Measurements from ENCODE around the gene RBMS1.
A peak's percentile ranks its signal among the peaks of the same experiment; 100 is the strongest.
"Not testable (repeated sequence)": the region's sequence is repeated elsewhere in the genome, so short reads cannot be mapped to it uniquely, and the experiment has no call there.

The RBMS1 gene

GRCh38 chr2:160425434-160426151, 68.0 kb downstream of the RBMS1 start:
- TF ChIP-seq ZNF274 (IDR thresholded peaks at IDR 0.05; ENCODE audit: low read depth, low read length), result no peak

GRCh38 chr2:160423126-160423525, 70.5 kb downstream of the RBMS1 start:
- H3K4me3 ChIP-seq (ENCODE audit: low read length), result no peak overlapping the region
- no peak for TF ChIP-seq ZNF274 (IDR thresholded peaks at IDR 0.05; ENCODE audit: low read depth, low read length)

More at GRCh38 chr2:160425434-160426151, 68.0 kb downstream of the RBMS1 start:
- H3K4me3 ChIP-seq (ENCODE audit: low read length), result no peak overlapping the region

- H3K4me3 ChIP-seq (ENCODE audit: low read length), result not testable (repeated sequence)
Observed at GRCh38 chr2:160421646-160422501, 71.7 kb downstream of the RBMS1 start.

GRCh38 chr2:160420711-160421110, 72.9 kb downstream of the RBMS1 start:
- TF ChIP-seq ZNF274 (IDR thresholded peaks at IDR 0.05; ENCODE audit: low read depth, low read length), result no peak
- no peak overlapping the region for H3K4me3 ChIP-seq (ENCODE audit: low read length)

GRCh38 chr2:160419776-160420505, 73.7 kb downstream of the RBMS1 start:
- TF ChIP-seq ZNF274 (IDR thresholded peaks at IDR 0.05; ENCODE audit: low read depth, low read length), result no peak
- no peak overlapping the region for H3K4me3 ChIP-seq (ENCODE audit: low read length)

GRCh38 chr2:160418853-160419252, 74.8 kb downstream of the RBMS1 start:
- no peak overlapping the region for H3K4me3 ChIP-seq (ENCODE audit: low read length)
- no peak for TF ChIP-seq ZNF274 (IDR thresholded peaks at IDR 0.05; ENCODE audit: low read depth, low read length)

GRCh38 chr2:160418398-160418765, 75.2 kb downstream of the RBMS1 start:
- no peak overlapping the region for H3K4me3 ChIP-seq (ENCODE audit: low read length)
- TF ChIP-seq ZNF274 (IDR thresholded peaks at IDR 0.05; ENCODE audit: low read depth, low read length), result no peak

GRCh38 chr2:160417745-160418397, 75.7 kb downstream of the RBMS1 start:
- TF ChIP-seq ZNF274 (IDR thresholded peaks at IDR 0.05; ENCODE audit: low read depth, low read length), result no peak
- H3K4me3 ChIP-seq (ENCODE audit: low read length), result no peak overlapping the region

GRCh38 chr2:160415991-160416390, 77.6 kb downstream of the RBMS1 start:
- TF ChIP-seq ZNF274 (IDR thresholded peaks at IDR 0.05; ENCODE audit: low read depth, low read length), result no peak
- H3K4me3 ChIP-seq (ENCODE audit: low read length), result no peak overlapping the region

- H3K4me3 ChIP-seq (ENCODE audit: low read length), result no peak overlapping the region
- no peak for TF ChIP-seq ZNF274 (IDR thresholded peaks at IDR 0.05; ENCODE audit: low read depth, low read length)
Observed at GRCh38 chr2:160411955-160412354, 81.7 kb downstream of the RBMS1 start.

GRCh38 chr2:160411167-160411566, 82.4 kb downstream of the RBMS1 start:
- H3K4me3 ChIP-seq (ENCODE audit: low read length), result peak overlapping the region; percentile 21; the same call in 1 of the 2 replicates
- no peak for TF ChIP-seq ZNF274 (IDR thresholded peaks at IDR 0.05; ENCODE audit: low read depth, low read length)

- H3K4me3 ChIP-seq (ENCODE audit: low read length), result no peak overlapping the region
- TF ChIP-seq ZNF274 (IDR thresholded peaks at IDR 0.05; ENCODE audit: low read depth, low read length), result no peak
Observed at GRCh38 chr2:160409480-160409879, 84.1 kb downstream of the RBMS1 start.

- H3K4me3 ChIP-seq (ENCODE audit: low read length), result no peak overlapping the region
- TF ChIP-seq ZNF274 (IDR thresholded peaks at IDR 0.05; ENCODE audit: low read depth, low read length), result no peak
Observed at GRCh38 chr2:160408959-160409291, 84.7 kb downstream of the RBMS1 start.
